ENCODE data around the gene TAB3. TPM values are rescaled to one million over a fixed set of nuclear protein-coding genes. Genes with fewer than 3 reads are reported as not detected.

Gene TAB3
- total and polyA plus RNA-seq, 8 donors, result 14.8 to 31.1 (median 28.4) TPM

- intact Hi-C loops (cut with DNase I), result no loop called here
- H3K27ac ChIP-seq, result no peak overlapping the region
- no peak overlapping the region for H3K4me3 ChIP-seq
- H3K36me3 ChIP-seq, result no peaks in the 10 kb centered on the region
- DNase-seq (no peak), ATAC-seq (no peak)
- no peaks in the 10 kb centered on the region for H3K4me1 ChIP-seq
- H3K27me3 ChIP-seq, result no peaks in the 10 kb centered on the region
- TF ChIP-seq CTCF (IDR thresholded peaks at IDR 0.05), result no peak
- no peaks in the 10 kb centered on the region for H3K9me3 ChIP-seq
Measured at GRCh38 chrX:30791296-30792278, 97.5 kb downstream of the TAB3 start.

- no peaks in the 10 kb centered on the region for H3K27me3 ChIP-seq
- no peak for TF ChIP-seq CTCF (IDR thresholded peaks at IDR 0.05)
- no peaks in the 10 kb centered on the region for H3K36me3 ChIP-seq
- H3K27ac ChIP-seq, result no peak overlapping the region
- no peaks in the 10 kb centered on the region for H3K4me1 ChIP-seq
- H3K4me3 ChIP-seq, result no peak overlapping the region
- ATAC-seq (no peak), DNase-seq (no peak)
- H3K9me3 ChIP-seq, result no peaks in the 10 kb centered on the region
- intact Hi-C loops (cut with DNase I), result no loop called here
Measured at GRCh38 chrX:30787012-30787411, 102.0 kb downstream of the TAB3 start.

GRCh38 chrX:30786374-30786773, 102.7 kb downstream of the TAB3 start:
- no peaks in the 10 kb centered on the region for H3K27me3 ChIP-seq
- no peak for TF ChIP-seq CTCF (IDR thresholded peaks at IDR 0.05)
- H3K9me3 ChIP-seq, result no peaks in the 10 kb centered on the region

GRCh38 chrX:30781711-30782444, 107.2 kb downstream of the TAB3 start:
- intact Hi-C loops (cut with DNase I), result no loop called here

More at GRCh38 chrX:30786374-30786773, 102.7 kb downstream of the TAB3 start:
- intact Hi-C loops (cut with DNase I), result no loop called here
- DNase-seq (no peak), ATAC-seq (no peak)
- Histone ChIP-seq H3K27ac (no peak overlapping the region), H3K36me3 (no peaks in the 10 kb centered on the region), H3K4me3 (no peak overlapping the region), H3K4me1 (no peaks in the 10 kb centered on the region)

More at GRCh38 chrX:30781711-30782444, 107.2 kb downstream of the TAB3 start:
- Histone ChIP-seq H3K36me3 (no peaks in the 10 kb centered on the region), H3K27ac (no peak overlapping the region), H3K27me3 (no peaks in the 10 kb centered on the region), H3K4me1 (no peaks in the 10 kb centered on the region), H3K9me3 (no peaks in the 10 kb centered on the region), H3K4me3 (no peak overlapping the region)
- no peak for TF ChIP-seq CTCF (IDR thresholded peaks at IDR 0.05)
- ATAC-seq (no peak), DNase-seq (no peak)

Measured in left lung (tissue), 10 donors.